NK-92 (cell line): Measurements from ENCODE around the gene TSPAN7.

ENCODE experiments used
- DNase-seq: peaks from one replicate; lab custom pipeline; 2025; ENCODE audit not compliant: unreplicated experiment; lab: John Stamatoyannopoulos, UW

Gene TSPAN7, protein sequence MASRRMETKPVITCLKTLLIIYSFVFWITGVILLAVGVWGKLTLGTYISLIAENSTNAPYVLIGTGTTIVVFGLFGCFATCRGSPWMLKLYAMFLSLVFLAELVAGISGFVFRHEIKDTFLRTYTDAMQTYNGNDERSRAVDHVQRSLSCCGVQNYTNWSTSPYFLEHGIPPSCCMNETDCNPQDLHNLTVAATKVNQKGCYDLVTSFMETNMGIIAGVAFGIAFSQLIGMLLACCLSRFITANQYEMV

DNA sequence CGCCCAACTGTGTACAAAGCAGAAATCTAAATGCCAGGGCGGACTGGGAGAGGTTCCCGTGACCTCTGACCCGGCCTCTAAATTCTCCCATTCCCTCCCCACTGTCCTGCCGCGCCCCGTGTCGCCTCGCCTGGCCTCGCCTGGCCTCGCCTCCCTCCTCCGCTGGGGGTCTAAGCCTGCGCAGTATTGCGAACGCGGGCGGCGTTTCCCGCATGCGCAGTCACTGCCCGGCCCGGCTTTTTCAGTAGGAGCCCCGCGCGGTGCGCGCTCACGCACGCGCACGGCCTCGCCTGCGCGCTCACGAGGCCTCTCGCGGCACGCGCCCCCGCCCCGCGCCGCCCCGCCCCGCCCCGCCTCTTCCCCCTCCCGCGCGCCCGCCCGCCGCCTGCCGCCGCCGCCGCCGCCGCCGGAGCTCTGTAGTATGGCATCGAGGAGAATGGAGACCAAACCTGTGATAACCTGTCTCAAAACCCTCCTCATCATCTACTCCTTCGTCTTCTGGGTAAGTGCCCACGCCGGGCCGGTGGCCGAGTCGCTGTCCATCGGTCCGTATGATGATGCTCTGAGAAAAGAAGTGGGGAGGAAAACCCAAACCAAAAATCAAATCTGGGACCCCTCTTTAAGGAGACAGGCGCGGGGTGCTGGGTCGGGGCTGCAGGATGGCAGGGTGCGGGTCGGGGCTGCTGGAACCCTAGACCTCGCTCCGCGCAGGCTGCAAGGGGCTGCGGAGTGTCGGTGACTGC, at the start of gene TSPAN7:
Gene TSPAN7 (plus strand): TSS at position 417 of the 743 bp plus-strand sequence. CDS start 5 bp downstream, at position 422.
- DNase-seq, result no peak

DNA sequence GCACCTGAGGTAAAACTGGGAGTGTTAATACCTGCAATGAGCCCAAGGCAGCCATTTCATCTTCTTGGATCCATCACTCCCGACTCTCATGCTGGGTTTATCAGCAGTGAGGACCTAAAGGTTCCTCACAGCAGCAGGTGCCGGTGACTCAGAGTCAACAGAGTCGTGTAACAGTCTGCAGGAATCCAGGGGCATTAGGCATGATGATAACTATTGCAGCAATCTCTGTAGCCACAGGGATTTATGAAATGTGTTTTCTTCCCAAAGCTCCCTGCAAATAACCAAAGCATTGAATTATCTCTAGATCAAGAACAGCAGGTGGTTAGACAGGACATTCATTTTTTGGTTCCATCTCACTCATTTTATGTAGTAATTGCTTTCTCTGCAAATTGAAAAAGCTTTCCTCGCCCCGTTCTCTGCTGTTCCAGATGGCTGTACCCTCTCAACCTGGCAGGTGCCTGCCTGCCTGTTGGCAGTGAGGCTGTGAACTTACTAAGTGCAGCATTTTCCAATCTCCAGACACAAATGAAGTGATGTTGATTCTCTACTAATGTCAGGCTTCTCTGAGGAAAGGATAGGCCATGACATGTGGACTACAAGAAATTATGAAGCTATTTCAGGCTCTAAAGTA, 48.1 kb upstream of the TSPAN7 start:
- no peak for DNase-seq

DNA sequence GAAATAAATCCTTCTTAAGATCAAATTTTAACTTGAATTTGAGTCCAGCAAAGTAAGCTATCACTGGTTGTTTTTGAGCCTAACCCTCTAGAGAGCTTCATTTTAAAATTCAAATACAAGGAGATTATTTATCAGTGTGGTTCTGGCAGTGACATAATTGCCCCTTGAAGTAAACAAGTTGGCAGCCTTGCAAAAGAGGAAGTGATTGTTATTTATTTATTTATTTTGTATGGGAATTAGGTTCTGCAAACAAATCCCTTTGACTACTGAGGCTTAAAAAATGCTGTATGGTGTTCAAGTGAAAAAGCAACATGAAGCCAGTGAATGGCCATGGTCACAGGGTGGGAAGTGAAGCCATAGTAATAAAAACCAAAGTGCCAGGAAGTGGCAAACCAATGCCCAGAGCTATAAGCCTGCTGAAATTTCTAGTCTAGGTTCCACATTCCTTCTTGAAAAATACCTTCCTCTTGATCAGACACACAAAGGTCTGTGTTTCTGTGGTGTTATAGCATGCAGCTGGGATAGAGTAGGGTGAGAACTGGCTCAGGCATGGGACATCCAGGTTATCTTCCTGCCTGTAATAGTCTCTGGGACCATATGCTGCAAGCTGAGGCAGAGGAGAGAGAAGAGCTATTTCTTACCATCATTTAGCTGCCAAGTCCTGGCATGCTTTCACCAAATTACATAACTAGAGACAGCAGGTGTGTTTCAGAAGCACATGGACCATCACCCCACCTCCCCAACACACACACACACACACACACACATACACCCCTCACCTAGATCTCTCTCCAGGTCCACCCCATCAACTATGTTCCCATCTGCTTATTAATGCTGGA, 47.1 kb upstream of the TSPAN7 start:
- DNase-seq, result no peak

DNA sequence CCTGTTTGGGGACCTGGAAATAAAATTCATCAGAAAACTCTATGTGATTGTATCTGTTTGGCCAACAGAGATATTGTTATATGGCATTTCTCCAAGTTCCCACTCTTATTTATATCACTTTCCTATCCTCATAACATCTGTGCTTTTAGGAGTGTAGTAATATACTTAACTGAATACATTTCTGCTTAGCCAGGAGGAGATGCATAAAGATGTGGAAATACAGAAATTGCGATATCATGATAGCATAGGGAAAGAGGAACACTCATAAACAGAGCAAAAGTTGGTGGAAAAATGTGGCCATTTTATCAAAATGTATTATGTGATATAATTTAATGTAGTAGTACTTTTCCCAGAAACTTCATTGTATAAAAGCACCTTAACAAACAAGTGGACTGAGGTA, 46.1 kb upstream of the TSPAN7 start:
- DNase-seq, result no peak

DNA sequence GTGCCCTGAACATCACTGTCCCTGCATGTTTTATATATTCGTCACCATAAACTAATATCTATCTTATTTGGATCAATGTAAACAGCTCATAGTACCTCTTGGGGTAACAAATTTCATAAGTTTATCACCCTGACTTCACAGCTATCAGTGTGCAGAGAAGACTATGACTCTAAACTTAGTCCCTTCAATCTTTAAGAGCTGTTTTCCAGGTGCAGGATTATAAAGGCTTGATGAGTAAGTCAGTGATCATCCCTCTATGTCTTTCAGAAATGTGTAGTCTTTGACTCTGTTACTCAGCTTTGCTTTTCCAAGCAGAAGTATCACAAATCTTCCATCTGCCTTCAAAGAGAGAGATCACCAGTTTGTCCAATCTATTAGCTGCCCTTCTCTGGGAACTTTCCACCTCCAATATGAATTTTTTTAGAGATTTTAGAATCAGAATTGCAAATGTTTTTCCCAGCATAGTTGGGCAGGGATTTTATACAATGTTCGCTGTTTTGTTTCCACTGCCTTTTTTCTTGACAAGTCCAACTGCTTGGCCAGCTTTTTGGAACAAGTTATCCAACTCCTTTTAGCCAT, 45.1 kb upstream of the TSPAN7 start:
- no peak for DNase-seq

DNA sequence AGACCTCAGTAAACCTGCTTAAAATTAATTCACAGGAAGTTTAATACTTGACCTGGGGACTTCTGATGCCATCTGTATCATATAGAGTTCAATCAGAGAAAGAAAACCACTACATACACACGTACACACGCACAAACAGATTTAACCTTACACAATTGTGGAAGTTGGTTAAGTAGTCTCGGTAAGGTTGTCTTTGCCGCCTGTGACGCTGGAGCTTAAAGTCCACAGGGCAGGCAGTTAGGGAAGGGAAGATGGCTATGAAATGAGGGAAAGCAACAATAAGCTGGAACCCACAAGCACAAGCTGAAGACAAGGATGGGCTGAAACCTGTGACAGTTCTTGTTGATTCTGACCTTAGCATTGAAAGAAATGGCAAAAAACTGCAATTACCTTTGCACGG, 41.7 kb upstream of the TSPAN7 start:
- DNase-seq, result no peak

DNA sequence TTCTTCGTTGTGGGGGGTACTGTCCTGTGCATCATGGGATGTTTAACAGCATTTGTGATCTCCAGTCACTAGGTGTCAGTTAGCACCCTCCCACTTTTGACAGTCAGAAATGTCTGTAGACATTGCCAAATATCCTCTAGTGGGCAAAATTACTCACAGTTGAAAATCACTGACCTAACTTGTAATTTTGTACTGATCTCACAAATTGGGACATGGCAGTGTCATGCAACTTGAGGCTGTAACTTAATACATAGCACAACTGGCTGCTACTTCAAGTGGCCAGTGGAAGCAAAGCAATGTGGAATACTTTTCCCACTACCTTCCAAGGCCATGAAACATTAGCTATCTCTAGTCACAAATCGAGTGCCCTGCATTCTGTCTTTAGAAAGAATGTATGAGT, 23.2 kb upstream of the TSPAN7 start:
- no peak for DNase-seq

DNA sequence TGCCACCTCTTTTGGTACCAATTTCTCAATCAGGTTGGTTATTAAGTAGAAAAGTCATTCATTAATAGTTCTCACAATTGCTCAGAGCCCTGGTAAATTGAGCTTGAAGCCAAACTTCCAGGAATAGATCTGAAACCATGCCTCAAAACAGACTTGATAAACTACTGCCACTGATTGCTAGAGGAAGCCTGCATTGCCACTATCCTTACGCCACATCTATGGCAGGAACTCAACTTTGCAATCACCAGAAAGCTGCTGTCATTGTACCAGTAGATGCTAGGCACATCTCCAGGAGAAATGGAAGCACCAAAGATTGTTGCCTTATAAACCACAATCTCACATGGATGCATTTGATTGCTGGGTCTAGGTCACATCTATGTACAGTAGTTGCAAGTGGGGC, 21.6 kb upstream of the TSPAN7 start:
- no peak for DNase-seq

DNA sequence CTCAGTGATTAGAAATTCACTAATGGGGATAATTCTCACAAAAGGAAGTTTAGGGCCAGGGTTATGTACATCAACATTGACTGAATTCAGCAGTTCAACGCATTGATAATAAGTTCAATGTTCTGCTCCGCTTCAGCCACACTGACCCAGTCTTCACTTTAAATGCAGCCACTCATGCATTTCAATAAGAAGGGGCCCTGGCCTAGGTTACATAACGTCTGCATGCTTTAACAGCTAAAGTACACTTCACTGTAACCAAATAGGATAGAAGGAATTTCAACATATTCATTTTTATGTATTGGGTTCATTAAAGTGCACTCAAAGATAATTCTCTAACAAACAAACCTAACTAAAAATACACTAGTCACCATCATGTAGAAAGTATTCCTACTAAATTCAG, 12.8 kb upstream of the TSPAN7 start:
- DNase-seq, result no peak

DNA sequence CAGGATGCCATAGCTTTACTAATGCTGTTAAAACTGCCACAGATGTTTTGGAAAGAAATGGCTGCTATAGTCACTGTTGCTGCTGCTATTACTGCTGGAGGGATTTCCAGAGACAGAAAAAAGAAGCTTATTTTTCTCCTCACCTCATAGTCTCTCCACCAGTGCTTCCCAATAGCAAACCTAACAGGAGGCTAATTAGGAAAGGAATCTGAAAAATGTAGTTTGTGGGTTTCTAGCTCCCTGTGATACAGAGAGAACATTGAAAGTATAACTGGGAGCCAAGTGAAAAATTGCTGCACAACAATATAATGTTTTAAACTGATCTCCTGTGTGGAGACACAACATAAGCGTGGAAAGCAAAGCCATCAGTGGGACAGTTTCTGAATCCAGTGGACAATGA, 8.6 kb upstream of the TSPAN7 start:
- no peak for DNase-seq

DNA sequence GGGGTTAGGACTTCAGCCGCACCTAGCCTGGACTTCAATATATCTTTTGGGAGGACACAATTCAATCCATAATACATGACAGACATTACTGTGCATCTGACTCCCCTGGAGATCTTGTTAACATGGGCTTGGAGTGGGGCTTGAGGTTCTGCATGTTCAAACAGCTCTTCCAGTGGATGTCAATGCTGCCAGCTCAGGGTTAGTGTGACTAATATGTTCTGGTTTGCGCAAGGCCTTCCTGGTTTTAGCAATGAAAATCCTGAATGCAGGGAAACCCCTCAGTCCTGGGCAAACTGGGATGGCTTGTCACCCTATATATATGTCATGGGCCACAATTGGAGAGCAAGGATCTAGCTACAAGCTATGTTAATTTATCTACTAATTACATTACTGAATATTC, 2.7 kb upstream of the TSPAN7 start:
- no peak for DNase-seq

DNA sequence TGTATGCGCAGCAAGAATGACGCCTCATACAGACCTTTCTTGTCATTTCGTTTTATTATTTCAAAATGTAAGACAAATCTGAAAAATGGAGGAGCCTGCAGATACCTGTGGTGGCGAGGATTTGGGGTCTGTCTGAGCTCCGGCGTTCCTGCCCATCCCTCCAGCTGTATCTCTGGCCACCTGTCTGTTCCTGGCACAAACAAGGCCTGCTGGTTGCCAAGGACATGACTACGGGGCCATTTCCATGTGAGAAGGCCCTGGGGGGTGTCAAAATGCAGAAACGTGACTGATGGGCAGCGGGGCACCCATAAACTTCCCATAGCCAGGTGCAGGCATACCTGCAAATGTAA, 591 bp upstream of the TSPAN7 start:
- DNase-seq, result no peak

DNA sequence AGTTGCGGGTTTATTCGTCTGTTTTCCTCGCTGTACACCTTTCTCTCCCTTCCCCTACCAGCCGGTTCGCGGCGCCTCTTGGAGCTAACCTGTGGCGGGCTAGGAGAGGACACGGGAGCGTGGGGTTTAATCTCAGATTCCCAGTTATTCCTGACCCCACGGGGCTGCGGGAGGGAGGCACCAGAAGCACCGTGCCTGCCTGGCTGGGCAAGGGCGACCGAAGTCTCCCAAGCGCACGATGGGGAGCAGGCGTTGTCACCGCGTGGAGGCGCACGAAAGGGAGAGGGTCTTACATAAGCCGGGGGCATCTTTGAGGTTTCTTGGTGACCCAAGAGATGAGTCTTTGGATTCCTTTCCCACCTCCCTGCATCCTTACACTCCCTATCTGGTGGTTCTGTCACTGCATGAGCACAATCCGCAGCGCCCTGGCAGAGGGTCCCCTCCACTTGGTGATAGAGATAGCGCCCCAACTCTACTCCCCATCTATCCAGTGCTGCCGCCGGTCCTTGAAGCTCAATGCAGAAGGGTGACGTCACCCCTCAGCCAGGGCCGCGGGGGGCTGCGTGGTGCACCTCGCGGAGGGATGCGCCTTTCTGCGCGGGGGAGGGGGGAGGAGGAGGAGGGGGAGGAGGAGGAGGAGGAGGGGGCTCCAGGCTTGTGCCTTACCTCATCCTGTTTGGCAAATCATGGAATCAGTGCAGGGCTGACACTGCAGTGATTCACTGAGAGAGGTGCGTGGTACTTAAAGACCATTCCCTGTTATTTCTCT, 793 bp downstream of the TSPAN7 start:
- no peak for DNase-seq

DNA sequence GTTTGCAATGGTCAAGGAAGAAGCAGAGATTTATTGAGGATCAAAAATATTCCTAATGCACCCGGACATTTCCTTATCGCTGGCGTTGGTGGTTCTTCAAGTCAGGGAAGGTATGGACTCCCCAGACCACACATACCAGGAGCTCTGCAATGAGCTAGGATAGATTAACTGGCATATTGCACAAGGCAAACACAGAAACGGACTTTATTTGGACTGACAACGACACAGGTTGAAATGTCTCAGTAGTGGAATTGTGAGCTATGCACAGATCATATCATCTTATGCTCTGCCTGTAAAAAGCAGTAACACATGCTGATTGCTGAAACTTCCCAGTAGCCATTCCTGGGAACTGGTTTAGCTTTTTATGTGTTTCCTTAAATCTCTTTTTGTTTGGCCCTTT, 1.7 kb downstream of the TSPAN7 start:
- DNase-seq, result no peak

DNA sequence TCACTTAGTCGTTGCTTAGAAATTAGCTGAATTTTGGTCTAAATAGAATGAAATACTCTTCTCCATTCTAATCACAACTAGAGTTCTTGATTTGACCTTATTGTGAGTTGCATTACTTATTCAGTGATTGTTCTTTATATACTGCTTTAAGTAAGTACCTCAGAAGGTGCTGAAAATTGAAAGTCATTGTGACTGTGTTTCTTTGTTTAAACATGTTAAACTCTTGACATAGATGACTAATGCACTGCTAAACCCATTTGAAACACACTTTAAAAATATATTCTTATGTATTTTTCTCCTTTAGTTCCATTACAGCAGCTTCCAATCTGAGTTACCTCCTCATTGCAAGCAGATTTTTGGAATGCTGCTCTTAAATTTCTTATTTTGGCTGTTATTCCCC, 9.1 kb downstream of the TSPAN7 start:
- no peak for DNase-seq

DNA sequence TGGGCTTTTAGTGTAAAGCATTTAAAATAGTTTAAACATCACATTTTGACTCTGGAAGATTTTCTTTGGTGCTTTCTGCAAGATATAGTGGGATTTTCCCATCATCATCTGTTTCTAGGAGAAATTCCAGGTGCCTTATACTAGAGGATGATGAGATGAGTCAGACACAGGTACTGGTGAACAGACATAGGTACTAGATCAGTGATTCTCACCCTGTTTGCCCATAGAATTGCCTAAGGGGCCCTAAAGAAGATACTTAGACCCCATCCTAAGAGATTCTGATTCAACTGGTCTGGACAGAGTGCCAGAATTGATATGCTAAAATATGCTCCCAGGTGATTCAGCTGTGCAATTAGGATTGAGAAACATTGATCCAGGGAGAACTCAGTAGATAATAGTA, 9.7 kb downstream of the TSPAN7 start:
- no peak for DNase-seq

DNA sequence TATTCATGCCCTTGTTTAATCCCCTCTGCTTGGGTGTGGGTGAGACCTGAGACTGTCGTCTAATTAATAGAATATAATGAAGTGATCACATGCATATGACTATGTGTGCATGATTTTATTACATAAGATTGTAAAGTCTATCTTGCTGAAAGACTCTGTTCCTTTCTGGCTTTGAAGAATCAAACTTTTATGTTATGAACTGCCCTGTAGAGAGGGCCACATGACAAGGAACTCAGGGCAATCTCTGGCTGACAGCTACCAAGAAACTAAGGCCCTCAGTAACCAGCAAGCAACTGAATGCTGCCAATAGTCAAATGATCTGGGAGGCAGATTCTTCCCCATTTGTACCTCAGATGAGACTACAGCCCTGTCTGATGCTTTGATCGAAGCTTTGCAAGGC, 13.5 kb downstream of the TSPAN7 start:
- DNase-seq, result no peak

DNA sequence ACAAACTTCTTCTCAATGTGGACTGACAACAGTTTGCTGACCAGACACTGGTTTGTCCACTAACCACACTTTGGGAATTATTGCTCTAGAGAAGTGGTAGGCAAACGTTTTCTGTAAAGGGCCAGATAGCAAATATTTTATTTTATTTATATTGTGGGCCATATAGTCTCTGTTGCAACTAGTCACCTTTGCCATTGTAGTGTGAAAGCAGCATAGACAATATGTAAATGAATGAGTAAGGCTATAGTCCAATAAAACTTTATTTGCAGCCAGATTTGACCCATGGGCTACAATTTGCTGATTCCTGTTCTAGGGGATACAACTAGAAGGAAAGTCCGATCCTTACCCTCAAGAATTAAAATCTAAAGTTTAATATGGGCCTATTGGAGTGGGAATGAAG, 14.5 kb downstream of the TSPAN7 start:
- no peak for DNase-seq

DNA sequence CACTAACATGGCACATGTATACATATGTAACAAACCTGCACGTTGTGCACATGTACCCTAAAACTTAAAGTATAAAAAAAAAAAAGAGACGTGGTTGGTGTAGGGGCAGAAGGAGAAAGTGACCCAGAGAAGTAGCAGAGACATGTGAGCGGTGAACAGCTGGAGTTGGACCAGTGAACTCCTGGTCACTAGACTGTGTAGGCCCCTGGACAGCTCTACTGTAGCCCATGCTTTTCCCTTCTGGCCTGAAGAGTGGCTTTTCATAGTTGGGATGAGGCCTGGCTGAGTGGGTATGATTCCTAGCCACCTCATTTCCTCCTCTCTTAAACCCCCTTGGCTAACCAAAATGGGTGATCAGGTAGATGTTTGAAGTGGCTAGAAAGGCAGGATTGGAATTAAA, 16.4 kb downstream of the TSPAN7 start:
- DNase-seq, result no peak

DNA sequence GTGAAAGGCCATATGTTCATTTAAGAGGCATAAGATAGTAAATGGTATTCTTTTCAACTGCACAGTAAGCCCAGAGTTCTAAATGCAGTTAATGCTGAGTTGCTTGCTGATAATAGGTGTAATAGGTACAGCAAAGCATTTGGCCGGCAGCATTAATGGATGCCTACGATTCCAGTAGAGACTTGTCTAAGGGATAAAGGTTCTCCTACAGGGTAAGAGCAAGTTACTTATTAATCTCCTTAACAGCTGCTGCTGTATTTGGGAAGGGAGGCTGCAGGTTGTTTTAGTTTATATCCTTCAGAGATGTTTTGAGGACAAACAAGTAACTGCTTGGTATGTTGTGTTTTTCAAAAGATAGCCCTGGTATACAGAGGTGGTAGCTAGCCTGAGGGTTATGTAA, 16.8 kb downstream of the TSPAN7 start:
- no peak for DNase-seq

DNA sequence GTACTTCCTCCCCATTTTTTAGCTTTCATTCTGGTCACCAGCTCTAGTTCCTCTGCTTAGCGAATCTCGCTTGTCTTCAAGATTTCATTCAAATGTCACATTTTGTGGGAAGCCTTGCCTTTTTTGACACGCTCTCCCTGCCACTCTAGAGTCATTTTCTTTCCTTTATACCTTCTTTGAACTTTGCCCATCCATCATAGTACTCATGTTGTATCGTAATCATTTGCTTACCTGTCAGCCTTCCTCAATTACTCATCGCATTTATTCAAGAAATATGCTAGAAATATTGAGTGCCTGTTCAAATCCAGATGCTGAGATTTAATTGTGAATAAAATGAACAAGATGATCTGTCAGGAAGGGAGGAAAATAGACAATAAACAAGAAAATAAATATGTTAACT, 21.8 kb downstream of the TSPAN7 start:
- no peak for DNase-seq
